ENCODE data around the gene BEGAIN. TPM values are rescaled to one million over a fixed set of nuclear protein-coding genes. Genes with fewer than 3 reads are reported as not detected.

BEGAIN gene
- total RNA-seq, 4 donors from 2014 or later = 9.6 to 17.0 (median 11.6) TPM

DNA sequence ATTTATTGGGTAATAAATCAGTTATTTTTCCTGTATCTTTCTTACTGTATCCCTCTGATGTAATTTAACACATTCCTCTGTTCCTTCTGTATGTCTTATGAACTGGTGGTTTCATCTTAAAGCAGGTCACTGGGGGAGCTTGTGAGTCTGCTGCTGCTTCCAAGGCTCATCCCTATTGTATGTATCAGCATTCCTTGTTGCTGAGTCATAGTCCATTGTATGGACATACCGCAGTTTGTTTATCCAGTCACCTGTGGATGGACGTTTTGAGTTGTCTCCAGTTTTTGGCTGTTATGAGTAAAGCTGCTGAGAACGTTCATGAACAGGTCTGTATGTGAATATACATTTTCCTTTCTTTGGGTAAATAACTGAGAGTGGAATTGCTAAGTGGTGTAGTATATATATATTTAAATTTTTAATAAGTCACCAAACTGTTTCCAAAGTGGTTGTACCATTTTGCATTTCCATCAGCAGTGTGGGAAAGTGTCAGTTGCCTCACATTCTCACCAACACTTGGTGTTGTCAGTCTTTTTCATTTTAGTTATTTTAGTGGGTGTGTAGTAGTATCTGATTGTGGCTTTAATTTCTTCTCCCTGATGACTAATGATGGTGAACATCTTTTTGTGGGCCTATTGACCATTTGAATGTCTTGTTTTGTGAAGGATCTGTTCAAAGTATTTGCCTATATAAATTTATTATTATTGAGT is 82.7 kb downstream of the BEGAIN start:
- Histone ChIP-seq H3K9me3 (peaks cover 0 to 19% (median 4%) of the 10 kb centered on the region in 4 donors), H3K4me1 (no peaks in the 10 kb centered on the region), H3K27me3 (no peaks in the 10 kb centered on the region), H3K4me3 (no peak overlapping the region), H3K36me3 (peaks cover 0 to 8% (median 0%) of the 10 kb centered on the region in 3 donors), H3K27ac (no peak overlapping the region)
- TF ChIP-seq POLR2A (IDR thresholded peaks at IDR 0.05) = no peak
- TF ChIP-seq, protein P1, sequence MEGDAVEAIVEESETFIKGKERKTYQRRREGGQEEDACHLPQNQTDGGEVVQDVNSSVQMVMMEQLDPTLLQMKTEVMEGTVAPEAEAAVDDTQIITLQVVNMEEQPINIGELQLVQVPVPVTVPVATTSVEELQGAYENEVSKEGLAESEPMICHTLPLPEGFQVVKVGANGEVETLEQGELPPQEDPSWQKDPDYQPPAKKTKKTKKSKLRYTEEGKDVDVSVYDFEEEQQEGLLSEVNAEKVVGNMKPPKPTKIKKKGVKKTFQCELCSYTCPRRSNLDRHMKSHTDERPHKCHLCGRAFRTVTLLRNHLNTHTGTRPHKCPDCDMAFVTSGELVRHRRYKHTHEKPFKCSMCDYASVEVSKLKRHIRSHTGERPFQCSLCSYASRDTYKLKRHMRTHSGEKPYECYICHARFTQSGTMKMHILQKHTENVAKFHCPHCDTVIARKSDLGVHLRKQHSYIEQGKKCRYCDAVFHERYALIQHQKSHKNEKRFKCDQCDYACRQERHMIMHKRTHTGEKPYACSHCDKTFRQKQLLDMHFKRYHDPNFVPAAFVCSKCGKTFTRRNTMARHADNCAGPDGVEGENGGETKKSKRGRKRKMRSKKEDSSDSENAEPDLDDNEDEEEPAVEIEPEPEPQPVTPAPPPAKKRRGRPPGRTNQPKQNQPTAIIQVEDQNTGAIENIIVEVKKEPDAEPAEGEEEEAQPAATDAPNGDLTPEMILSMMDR (IDR thresholded peaks at IDR 0.05) = no peak
- TF ChIP-seq EP300 (IDR thresholded peaks at IDR 0.05) = no peak
- DNase-seq (ENCODE audit: low spot score in 2 of 2) = no peak
- WGBS, 2 donors = 92 to 93% methylated on average over 3 of the region's 3 CpGs

DNA sequence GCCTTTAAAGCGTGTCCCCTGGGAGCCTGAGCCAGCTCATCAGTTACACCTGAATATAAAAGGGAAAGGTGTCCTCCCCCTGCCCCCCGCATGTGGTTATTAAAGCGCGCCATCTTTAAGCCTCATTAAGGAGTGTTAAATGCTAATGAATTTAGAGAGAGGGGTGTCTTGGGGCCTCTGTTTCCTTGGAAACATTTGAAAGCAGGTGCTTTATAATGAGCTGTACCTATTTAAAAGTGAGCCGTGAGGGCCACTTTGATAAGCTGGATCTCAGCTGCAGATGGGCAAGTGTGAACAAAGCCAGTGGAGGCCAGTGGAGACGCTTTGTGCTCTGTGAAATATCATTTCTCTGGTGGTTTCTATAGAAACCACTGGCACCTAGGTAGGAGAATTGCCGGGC is 84.0 kb downstream of the BEGAIN start:
- H3K4me1 ChIP-seq = no peaks in the 10 kb centered on the region
- H3K27ac ChIP-seq = no peak overlapping the region
- 83 to 85% methylated on average over 7 of the region's 7 CpGs for whole genome bisulfite sequencing, 2 donors
- H3K36me3 ChIP-seq = peaks cover 0 to 8% (median 0%) of the 10 kb centered on the region in 3 donors
- no peaks in the 10 kb centered on the region for H3K27me3 ChIP-seq
- no peak for TF ChIP-seq EP300 (IDR thresholded peaks at IDR 0.05)
- TF ChIP-seq, protein P1 (IDR thresholded peaks at IDR 0.05) = no peak
- no peak for TF ChIP-seq POLR2A (IDR thresholded peaks at IDR 0.05)
- H3K4me3 ChIP-seq = no peak overlapping the region
- H3K9me3 ChIP-seq = peaks cover 0 to 19% (median 4%) of the 10 kb centered on the region in 4 donors
- DNase-seq (ENCODE audit: low spot score in 2 of 2) = no peak

DNA sequence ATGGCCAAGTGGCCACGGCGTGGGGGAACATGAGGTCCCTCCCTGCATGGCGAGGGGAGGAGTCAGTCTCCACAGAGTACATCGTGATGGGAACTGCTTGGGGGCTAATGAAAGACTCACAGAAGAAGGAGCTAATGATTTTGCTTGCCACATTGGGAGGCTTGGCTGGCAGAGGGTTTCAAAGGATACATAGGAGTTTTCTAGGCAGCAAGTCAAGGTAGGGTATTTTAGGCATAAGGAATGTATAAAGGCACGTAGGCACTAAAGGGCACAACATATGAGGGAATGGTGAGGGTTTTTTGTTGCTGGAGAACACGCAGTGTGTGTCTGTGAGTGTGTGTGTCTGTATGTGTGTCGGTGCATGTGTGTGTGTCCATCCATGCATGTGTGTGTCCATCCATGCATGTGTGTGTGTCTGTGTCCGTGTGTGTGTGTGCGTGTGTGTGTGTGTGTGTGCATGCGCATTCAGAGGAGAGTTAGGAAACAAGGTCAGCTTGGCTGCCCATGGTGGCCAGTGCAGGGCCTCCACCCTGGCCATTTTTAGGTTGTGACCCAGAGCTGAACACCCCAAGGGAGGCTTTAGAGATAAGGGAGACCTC is 84.5 kb downstream of the BEGAIN start:
- Histone ChIP-seq H3K36me3 (peaks cover 0 to 8% (median 0%) of the 10 kb centered on the region in 3 donors), H3K4me3 (no peak overlapping the region), H3K9me3 (peaks cover 0 to 19% (median 4%) of the 10 kb centered on the region in 4 donors), H3K27me3 (no peaks in the 10 kb centered on the region), H3K27ac (no peak overlapping the region), H3K4me1 (no peaks in the 10 kb centered on the region)
- TF ChIP-seq, protein P1 (IDR thresholded peaks at IDR 0.05) = no peak
- TF ChIP-seq POLR2A (IDR thresholded peaks at IDR 0.05) (no peak), EP300 (IDR thresholded peaks at IDR 0.05) (no peak)
- no peak for DNase-seq (ENCODE audit: low spot score in 2 of 2)
- WGBS, 2 donors = 93 to 96% methylated on average over 10 of the region's 10 CpGs

DNA sequence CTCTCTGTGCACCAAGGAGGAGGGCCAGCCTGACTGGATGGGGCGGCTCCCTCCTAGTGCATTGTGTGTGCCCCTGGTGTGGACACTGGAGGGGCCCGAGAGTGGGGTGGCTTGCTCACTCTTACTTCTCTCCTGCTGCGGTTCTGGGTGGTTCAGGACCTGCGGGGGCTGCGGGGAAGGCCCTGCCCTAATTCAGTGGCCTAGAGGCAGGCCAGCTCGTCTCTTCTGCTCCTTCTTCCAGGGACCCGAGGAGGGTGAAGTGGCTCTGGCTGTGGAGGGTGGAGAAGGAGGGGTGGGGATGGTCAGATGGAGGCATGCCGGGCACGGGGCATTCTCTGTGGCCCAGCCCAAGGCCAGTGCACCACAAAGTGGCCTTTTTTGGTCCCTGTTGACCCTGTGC is 87.1 kb downstream of the BEGAIN start:
- Histone ChIP-seq H3K9me3 (peaks cover 0 to 17% (median 3%) of the 10 kb centered on the region in 4 donors), H3K36me3 (peaks cover 0 to 14% (median 0%) of the 10 kb centered on the region in 3 donors), H3K4me1 (peaks cover 0 to 5% (median 0%) of the 10 kb centered on the region in 4 donors), H3K27ac (no peak overlapping the region), H3K27me3 (no peaks in the 10 kb centered on the region), H3K4me3 (no peak overlapping the region)
- no peak for DNase-seq (ENCODE audit: low spot score in 2 of 2)
- TF ChIP-seq EP300 (IDR thresholded peaks at IDR 0.05) (no peak), POLR2A (IDR thresholded peaks at IDR 0.05) (no peak)
- TF ChIP-seq, protein P1 (IDR thresholded peaks at IDR 0.05) = no peak
- WGBS, 2 donors = 75 to 86% methylated on average over 9 of the region's 9 CpGs

DNA sequence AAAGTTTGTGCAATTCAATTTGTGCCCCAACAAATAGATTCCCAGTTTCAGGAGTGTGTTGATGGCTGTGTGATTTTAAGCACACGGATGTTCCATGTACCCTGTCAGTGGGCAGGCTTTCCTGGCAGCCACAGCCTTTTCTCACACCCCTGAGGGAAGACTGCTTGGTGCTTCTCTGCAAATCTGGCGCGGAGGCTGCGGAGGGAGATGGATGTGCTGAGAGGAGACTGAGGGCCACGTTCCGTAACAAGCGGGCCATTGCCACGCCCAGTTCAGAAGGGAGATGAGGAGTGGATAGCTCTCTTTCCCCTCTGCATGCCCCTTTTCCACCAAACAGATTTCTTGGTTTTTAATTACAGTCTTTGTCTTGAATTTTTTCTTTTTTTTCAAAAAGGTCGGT is 89.1 kb downstream of the BEGAIN start:
- Histone ChIP-seq H3K27me3 (no peaks in the 10 kb centered on the region), H3K9me3 (peaks cover 0 to 10% (median 0%) of the 10 kb centered on the region in 4 donors), H3K27ac (no peak overlapping the region), H3K4me1 (peaks cover 0 to 5% (median 0%) of the 10 kb centered on the region in 4 donors), H3K36me3 (peaks cover 0 to 8% (median 0%) of the 10 kb centered on the region in 3 donors), H3K4me3 (no peak overlapping the region)
- TF ChIP-seq POLR2A (IDR thresholded peaks at IDR 0.05) = no peak
- no peak for TF ChIP-seq EP300 (IDR thresholded peaks at IDR 0.05)
- TF ChIP-seq, protein P1 (IDR thresholded peaks at IDR 0.05) = no peak
- WGBS, 2 donors = 82 to 91% methylated on average over 9 of the region's 9 CpGs
- DNase-seq (ENCODE audit: low spot score in 2 of 2) = no peak
